Gastroesophageal sphincter (tissue), 3 donors: ENCODE measurements around the gene SLC47A2.

Source experiments
- CTCF ChIP-seq, 4 experiments: fragments of 200-600 bp in 2 of 4; fragments of 450-650 bp in 2 of 4; sonication (generic) in 1 of 4; IDR thresholded peaks; one replicate each; pipeline ENCODE4 v1.5.1; 2017 to 2019; ENCODE audit warnings: antibody characterized with exemption in 4 of 4, mild to moderate bottlenecking in 2 of 4, moderate library complexity in 2 of 4
- EP300 ChIP-seq: sonication (generic); formaldehyde crosslinking; IDR thresholded peaks from one replicate; pipeline ENCODE4 v1.6.1; 2017; ENCODE audit warnings: antibody characterized with exemption, mild to moderate bottlenecking
- POLR2A ChIP-seq, 2 donors: fragments of 450-650 bp; IDR thresholded peaks; one replicate each; pipeline ENCODE4 v1.6.1; 2017; ENCODE audit warnings: antibody characterized with exemption in 2 of 2, mild to moderate bottlenecking in 2 of 2, moderate library complexity in 1 of 2
- POLR2AphosphoS5 ChIP-seq: sonication (generic); formaldehyde crosslinking; IDR thresholded peaks from one replicate; pipeline ENCODE4 v1.6.1; 2017; ENCODE audit warnings: antibody characterized with exemption

- no peak for TF ChIP-seq CTCF (IDR thresholded peaks at IDR 0.05)
- no peak for TF ChIP-seq POLR2A (IDR thresholded peaks at IDR 0.05)
- no peak for TF ChIP-seq EP300
- no peak for TF ChIP-seq POLR2AphosphoS5
Observed at GRCh38 chr17:19738073-19738449, 21.7 kb upstream of the SLC47A2 start.
